NCI-H1417 treated with DMSO at 0.1 percent for 48 hours (cell line): ENCODE data around the gene TMEM44.
"Not testable (repeated sequence)": the region's sequence is repeated elsewhere in the genome, so short reads cannot be mapped to it uniquely, and the experiment has no call there.

Experiments
- DNase-seq: peaks from one replicate; lab custom pipeline; 2025; lab: John Stamatoyannopoulos, UW

TMEM44 gene

DNA sequence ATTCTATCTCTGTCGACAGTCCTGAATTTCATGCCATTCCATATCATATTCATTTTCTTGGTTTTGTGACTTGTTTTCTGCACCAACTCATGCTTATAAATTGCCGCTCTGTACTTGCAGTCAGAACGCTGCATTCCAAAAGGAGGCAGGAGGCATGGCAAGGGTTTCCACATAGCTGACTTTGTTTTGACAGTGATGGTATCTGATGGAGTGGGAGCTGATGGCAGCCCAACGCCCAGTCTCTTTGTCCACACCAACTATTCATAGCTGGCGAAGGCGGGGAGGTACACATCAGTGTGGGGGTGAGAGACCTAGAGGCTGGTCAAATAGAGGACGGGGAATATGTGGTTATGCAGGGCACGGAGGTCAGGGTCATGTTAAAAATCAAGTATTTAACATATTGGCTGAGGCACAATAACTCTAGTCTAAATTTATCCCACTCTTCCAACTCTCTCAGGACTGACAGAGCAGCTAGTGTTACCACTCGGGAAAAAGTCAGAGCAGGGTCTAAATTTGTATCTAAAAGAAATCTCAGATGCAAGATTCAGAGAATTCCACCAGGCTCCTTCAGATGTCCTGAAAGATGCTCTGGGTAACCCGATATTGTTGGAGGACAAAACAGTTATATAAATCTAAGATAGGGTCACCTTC is 78.6 kb downstream of the TMEM44 start:
- DNase-seq, result no peak

GRCh38 chr3:194552327-194552949 is 80.8 kb downstream of the TMEM44 start:
- DNase-seq, result no peak

GRCh38 chr3:194549853-194550252 is 83.4 kb downstream of the TMEM44 start:
- no peak for DNase-seq

GRCh38 chr3:194548346-194549321 is 84.6 kb downstream of the TMEM44 start:
- no peak for DNase-seq

GRCh38 chr3:194547042-194547441 is 86.2 kb downstream of the TMEM44 start:
- DNase-seq, result no peak

- not testable (repeated sequence) for DNase-seq
These were observed 87.7 kb downstream of the TMEM44 start for GRCh38 chr3:194545538-194545937.

DNA sequence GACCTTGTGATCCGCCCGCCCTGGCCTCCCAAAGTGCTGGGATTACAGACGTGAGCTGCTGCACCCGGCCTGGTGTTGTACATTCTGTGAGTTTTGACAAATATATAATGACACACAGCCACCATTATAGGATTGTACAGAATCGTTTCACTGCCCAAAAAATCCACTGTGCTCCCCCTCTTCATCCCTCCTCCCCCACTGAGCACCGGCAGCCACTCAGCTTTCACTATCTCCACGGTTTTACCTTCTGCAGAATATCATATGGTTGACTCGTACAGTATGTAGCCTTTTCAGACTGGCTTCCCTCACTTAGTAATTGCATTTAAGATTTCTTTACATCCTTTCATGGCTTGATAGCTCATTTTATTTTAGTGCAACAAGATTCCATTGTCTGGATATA is 89.7 kb downstream of the TMEM44 start:
- no peak for DNase-seq

DNA sequence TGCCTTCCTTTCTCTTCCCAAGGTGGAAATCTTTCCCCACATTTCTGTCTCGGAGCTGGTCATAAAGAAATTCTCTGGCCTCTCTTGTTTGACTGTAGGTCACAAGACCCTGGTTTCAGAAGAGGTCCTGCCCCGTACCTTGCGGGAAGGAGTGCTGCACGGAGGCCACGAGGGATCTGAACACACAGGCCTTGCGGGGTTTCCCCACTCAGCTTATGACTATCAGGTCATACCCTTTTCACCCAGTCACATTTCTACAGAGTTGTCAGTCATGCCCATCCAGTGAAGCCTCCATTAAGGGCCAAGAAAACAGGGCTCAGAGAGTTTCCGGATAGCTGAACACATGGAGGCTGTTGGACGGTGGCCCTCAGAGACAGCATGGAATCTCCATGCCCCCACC is 91.7 kb downstream of the TMEM44 start:
- DNase-seq, result no peak

DNA sequence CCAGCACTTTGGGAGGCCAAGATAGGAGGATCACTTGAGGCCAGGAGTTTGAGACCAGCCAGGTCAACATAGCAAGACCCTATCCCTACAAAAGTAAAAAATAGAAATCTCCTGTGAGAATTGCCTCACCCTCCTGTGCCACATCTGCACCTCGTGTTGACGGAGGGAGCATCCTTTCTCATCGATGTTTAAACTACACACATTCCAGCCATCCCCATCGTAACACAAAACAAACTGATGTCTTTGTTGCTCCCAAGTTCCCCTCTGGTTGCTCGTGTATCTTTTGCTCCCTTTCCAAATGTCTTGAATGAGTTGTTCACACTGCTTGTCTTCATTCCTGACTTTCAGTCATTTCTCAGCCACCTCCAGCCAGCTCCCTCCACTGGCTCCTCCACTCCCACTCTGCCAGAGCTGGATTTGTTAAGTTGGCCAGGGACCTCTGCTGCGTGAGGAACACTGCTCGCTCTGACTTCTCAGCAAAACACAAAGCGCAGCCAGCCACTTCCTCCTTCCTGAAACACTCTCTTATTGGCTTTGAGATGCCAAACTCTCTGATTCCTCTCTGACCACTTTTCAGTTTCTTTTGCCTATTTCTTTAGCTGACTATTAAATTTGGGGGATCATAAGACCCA is 92.8 kb downstream of the TMEM44 start:
- no peak for DNase-seq

DNA sequence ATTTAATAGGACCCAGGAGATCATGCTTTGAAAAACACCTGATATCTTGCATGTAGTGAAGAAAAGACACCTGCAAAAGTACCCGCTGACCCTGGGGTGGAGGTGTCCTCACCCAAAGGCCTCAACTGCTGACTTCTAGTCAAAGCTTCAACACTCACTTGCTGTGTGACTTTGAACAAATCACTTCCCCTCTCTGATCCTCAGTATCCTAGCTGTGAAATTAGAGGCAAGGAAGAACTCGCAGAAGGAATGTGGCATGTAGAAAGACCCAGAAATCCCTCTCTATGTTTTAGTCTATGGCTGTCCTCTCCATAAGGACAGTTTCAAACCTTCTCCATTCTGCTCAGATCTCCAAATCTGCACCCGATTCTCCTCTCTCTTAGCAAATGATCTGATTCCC is 93.7 kb downstream of the TMEM44 start:
- no peak for DNase-seq

- DNase-seq, result no peak
These were observed 95.4 kb downstream of the TMEM44 start for GRCh38 chr3:194537732-194538247.
